Adipocyte (in vitro differentiated cells): ENCODE results near the gene PPP1R2.
"Not testable (repeated sequence)": the region's sequence is repeated elsewhere in the genome, so short reads cannot be mapped to it uniquely, and the experiment has no call there.

Experiments
- DNase-seq: peaks from one replicate; pipeline ENCODE4 v3.0.0-alpha.2; 2015; ENCODE audit warnings: low read depth
- H3K27me3 ChIP-seq: replicated peaks from 2 replicates; pipeline ENCODE4 v1.7.0; 2013; ENCODE audit warnings: mild to moderate bottlenecking, low read length, moderate library complexity; ENCODE audit not compliant: control insufficient read depth, insufficient read depth
- H3K36me3 ChIP-seq: 2 replicates; pipeline ENCODE4 v1.7.0; 2013; ENCODE audit warnings: low read length, mild to moderate bottlenecking, moderate library complexity; ENCODE audit not compliant: control insufficient read depth, insufficient read depth, severe bottlenecking
- H3K4me1 ChIP-seq: 2 replicates; pipeline ENCODE4 v1.7.0; 2013; ENCODE audit warnings: mild to moderate bottlenecking, low read length, moderate library complexity; ENCODE audit not compliant: control insufficient read depth, insufficient read depth
- H3K4me3 ChIP-seq: 2 replicates; pipeline ENCODE4 v1.7.0; 2013; ENCODE audit warnings: mild to moderate bottlenecking, low read length, moderate library complexity
- H3K9ac ChIP-seq: 2 replicates; pipeline ENCODE4 v1.7.0; 2013; ENCODE audit warnings: mild to moderate bottlenecking, low read length, moderate library complexity
- H3K9me3 ChIP-seq: 2 replicates; pipeline ENCODE4 v1.7.0; 2013; ENCODE audit warnings: mild to moderate bottlenecking, low read length, moderate library complexity; ENCODE audit not compliant: control insufficient read depth

Gene PPP1R2

DNA sequence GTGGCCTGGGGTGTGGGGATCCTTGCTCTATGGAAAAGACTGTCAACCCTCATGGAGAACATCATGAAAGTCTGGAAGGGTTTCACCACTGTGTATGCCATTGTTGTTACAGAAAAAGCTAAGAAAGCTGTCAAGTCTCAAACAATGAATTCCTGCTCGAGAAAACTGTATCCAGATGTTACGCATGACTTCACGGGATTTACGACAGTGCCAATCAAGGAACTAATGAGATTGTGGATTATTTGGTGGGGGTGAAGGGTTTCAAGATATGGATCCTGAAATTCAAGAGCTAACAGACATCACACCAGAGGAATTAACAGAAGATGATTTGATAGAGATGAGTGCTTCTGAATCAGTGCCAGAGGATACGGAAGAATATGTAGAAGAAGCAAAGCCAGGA, 7.8 kb downstream of the PPP1R2 start:
- Histone ChIP-seq H3K4me3 (no peak overlapping the region), H3K9me3 (no peaks in the 10 kb centered on the region), H3K27me3 (no peaks in the 10 kb centered on the region), H3K4me1 (peaks cover 9% of the 10 kb centered on the region), H3K36me3 (no peaks in the 10 kb centered on the region), H3K9ac (no peak overlapping the region)
- DNase-seq = no peak

DNA sequence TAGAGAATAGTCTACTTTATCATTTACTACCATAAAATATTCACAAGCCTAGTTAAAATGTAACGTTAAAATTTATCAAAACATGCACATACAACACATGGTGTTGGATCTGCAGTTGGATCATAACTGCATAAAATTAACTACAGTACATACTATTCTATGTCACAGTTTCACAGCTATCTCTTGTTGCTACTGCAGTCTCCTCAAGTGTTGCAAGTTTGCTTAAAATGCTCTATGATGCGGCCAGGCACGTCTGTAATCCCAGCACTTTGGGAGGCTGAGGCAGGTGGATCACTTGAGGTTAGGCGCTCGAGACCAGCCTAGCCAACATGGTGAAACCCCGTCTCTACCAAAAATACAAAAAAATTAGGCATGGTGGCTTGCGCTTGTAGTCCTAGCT, 10.3 kb downstream of the PPP1R2 start:
- Histone ChIP-seq H3K4me1 (peaks cover 9% of the 10 kb centered on the region), H3K27me3 (no peaks in the 10 kb centered on the region), H3K9ac (no peak overlapping the region), H3K9me3 (no peaks in the 10 kb centered on the region), H3K4me3 (no peak overlapping the region), H3K36me3 (no peaks in the 10 kb centered on the region)
- no peak for DNase-seq

- Histone ChIP-seq H3K4me1 (peaks cover 9% of the 10 kb centered on the region), H3K9ac (no peak overlapping the region), H3K4me3 (no peak overlapping the region), H3K36me3 (no peaks in the 10 kb centered on the region), H3K27me3 (no peaks in the 10 kb centered on the region), H3K9me3 (no peaks in the 10 kb centered on the region)
- no peak for DNase-seq
Measured at GRCh38 chr3:195532345-195532744, 10.8 kb downstream of the PPP1R2 start.

- Histone ChIP-seq H3K4me3 (no peak overlapping the region), H3K36me3 (no peaks in the 10 kb centered on the region), H3K9ac (no peak overlapping the region), H3K9me3 (no peaks in the 10 kb centered on the region), H3K4me1 (peaks cover 9% of the 10 kb centered on the region), H3K27me3 (no peaks in the 10 kb centered on the region)
- DNase-seq = no peak
Measured at GRCh38 chr3:195531683-195532082, 11.4 kb downstream of the PPP1R2 start.

DNA sequence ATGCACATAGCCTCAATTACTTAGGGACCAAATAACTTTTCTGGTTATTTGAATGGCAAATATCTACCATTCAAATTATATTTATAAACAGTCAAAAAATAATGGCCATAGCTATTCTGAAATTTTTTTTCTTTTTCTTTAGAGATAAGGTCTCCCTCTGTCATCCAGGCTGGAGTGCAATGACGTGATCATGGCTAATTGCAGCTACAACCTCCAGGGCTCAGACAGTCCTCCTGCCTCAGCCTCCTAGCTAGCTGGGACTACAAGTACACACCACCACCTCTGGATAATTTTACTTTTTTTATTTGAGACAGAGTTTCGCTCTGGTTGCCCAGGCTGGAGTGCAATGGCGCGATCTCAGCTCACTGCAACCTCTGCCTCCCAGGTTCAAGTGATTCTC, 16.6 kb downstream of the PPP1R2 start:
- Histone ChIP-seq H3K9ac (no peak overlapping the region), H3K27me3 (no peaks in the 10 kb centered on the region), H3K36me3 (peaks cover 20% of the 10 kb centered on the region), H3K4me1 (no peaks in the 10 kb centered on the region), H3K9me3 (no peaks in the 10 kb centered on the region), H3K4me3 (no peak overlapping the region)
- no peak for DNase-seq

DNA sequence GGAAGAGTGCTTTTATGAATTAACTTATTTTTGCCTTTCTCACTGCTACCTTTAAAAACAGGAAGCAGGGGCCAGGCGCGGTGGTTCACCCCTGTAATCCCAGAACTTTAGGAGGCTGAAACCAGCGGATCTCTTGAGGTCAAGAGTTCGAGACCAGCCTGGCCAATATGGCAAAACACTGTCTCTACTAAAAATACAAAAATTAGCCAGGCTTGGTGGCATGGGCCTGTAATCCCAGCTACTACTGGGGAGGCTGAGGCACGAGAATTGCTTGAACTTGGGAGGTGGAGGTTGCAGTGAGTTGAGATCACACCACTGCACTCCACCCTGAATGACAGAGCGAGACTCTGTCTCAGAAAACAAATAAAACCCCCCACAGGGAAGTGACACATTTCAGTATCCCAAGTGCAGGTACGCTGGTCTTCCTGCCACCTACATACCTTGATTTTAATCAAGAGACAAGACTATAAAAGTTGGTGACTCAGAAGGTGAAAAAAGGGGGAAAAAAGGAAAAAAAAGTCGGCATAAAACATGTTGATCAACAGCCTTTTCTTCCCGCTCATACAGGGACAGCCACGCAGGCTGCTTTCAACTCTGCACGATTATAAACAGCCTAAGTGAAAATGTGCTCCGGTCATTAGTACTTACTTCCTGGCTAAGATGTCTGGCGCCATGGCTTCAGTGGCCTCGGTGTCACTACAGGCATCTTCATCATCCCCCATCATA, 18.8 kb downstream of the PPP1R2 start:
- Histone ChIP-seq H3K4me1 (no peaks in the 10 kb centered on the region), H3K27me3 (no peaks in the 10 kb centered on the region), H3K9me3 (no peaks in the 10 kb centered on the region), H3K4me3 (no peak overlapping the region), H3K9ac (no peak overlapping the region), H3K36me3 (peaks cover 21% of the 10 kb centered on the region)
- DNase-seq = no peak

DNA sequence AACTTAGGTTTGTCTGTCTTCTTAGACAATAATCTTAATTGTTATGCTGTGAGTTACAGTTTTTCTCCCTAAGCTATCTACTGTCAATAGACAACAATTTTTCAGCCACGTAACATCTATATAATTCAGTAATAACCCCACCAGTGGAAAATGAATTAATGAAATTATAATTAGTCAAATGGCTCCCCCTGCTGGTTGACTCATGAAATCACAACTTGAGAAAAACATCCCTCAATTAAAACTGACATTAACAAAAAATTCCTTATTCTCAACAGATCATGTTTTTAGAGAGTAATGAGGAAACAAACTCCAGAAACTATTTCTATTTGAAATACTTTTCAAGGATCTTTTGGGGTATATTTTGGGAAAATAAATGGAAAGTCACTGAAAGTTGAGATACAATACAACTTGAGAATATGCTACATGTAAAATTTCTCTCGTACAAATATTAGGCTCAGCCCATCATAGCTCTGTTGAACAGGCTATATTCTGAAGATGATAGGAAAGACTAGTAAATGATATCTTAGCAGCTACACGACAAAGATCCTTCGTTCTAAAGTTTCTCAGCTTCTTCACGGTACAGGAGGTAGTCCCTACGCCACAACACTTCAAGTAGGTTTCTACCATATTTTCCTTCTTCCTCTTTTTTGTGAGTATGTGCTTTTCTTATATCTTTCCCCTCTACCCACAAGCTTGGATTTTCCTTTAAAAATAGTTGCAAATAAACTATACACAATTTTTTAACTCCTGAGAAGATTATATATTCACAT, 20.7 kb downstream of the PPP1R2 start:
- H3K4me3 ChIP-seq = no peak overlapping the region
- no peaks in the 10 kb centered on the region for H3K9me3 ChIP-seq
- DNase-seq = peak; percentile 80

DNA sequence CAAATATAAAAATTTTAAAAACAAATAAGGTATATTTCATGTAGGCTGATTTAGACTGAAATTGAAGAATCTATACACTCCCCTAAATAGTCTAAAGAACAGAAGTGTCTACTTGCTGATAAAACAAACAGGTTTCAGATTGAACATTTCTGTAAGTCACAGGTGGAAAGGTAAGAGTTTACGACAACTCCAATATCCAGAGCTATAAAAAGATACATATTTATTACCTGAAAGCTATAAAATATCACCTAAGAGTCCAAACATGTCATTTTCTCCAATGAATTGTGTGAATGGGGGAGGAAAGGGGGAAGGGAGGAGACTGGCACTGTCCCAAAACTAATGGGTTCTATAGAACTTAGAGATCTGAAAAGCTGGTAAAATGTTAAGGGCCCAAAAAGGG, 26.1 kb downstream of the PPP1R2 start:
- Histone ChIP-seq H3K4me1 (no peaks in the 10 kb centered on the region), H3K27me3 (no peaks in the 10 kb centered on the region), H3K9me3 (no peaks in the 10 kb centered on the region), H3K4me3 (no peak overlapping the region), H3K36me3 (peaks cover 44% of the 10 kb centered on the region), H3K9ac (no peak overlapping the region)
- no peak for DNase-seq

More for the DNA sequence above, 20.7 kb downstream of the PPP1R2 start:
- Histone ChIP-seq H3K27me3 (no peaks in the 10 kb centered on the region), H3K4me1 (no peaks in the 10 kb centered on the region), H3K9ac (no peak overlapping the region), H3K36me3 (peaks cover 33% of the 10 kb centered on the region)

GRCh38 chr3:195514610-195515235, 28.4 kb downstream of the PPP1R2 start:
- not testable (repeated sequence) for DNase-seq, H3K9ac ChIP-seq, H3K4me3 ChIP-seq, H3K9me3 ChIP-seq, H3K27me3 ChIP-seq, H3K4me1 ChIP-seq
- peaks cover 46% of the 10 kb centered on the region for H3K36me3 ChIP-seq

- Histone ChIP-seq H3K9me3 (no peaks in the 10 kb centered on the region), H3K27me3 (no peaks in the 10 kb centered on the region), H3K4me3 (no peak overlapping the region), H3K9ac (no peak overlapping the region), H3K36me3 (peaks cover 38% of the 10 kb centered on the region), H3K4me1 (peaks cover 9% of the 10 kb centered on the region)
- DNase-seq = no peak
Measured at GRCh38 chr3:195512798-195513345, 30.3 kb downstream of the PPP1R2 start.

- peaks cover 25% of the 10 kb centered on the region for H3K36me3 ChIP-seq
Measured at GRCh38 chr3:195511136-195511535, 32.0 kb downstream of the PPP1R2 start.

More at GRCh38 chr3:195511136-195511535, 32.0 kb downstream of the PPP1R2 start:
- Histone ChIP-seq H3K27me3 (no peaks in the 10 kb centered on the region), H3K9me3 (no peaks in the 10 kb centered on the region), H3K4me3 (no peak overlapping the region), H3K9ac (no peak overlapping the region), H3K4me1 (peaks cover 19% of the 10 kb centered on the region)
- no peak for DNase-seq
